H9 (cell line): ENCODE measurements around the gene ASTN1. TPM values are rescaled to one million over a fixed set of nuclear protein-coding genes. Genes with fewer than 3 reads are reported as not detected.

Experiments
- DNase-seq: peaks from one replicate; pipeline ENCODE4 v3.0.0-alpha.2; 2017
- H2AFZ ChIP-seq: one replicate; pipeline ENCODE4 v1.6.1; 2013; ENCODE audit warnings: mild to moderate bottlenecking, low read length, control low read depth, moderate library complexity
- H2AK5ac ChIP-seq: 2 replicates; pipeline ENCODE4 v1.6.1; 2013; ENCODE audit warnings: low read length, control low read depth, mixed read lengths; ENCODE audit not compliant: insufficient read length
- H2BK120ac ChIP-seq: one replicate; pipeline ENCODE4 v1.6.1; 2013; ENCODE audit warnings: low read depth, mild to moderate bottlenecking, low read length, control low read depth, inconsistent platforms; ENCODE audit not compliant: poor library complexity, severe bottlenecking
- H2BK12ac ChIP-seq: 2 replicates; pipeline ENCODE4 v1.6.1; 2013; ENCODE audit warnings: low read length, control low read depth, mixed read lengths, low read depth; ENCODE audit not compliant: insufficient read length
- H2BK15ac ChIP-seq: 2 replicates; pipeline ENCODE4 v1.6.1; 2013; ENCODE audit warnings: low read depth, low read length, control low read depth
- H2BK20ac ChIP-seq: one replicate; pipeline ENCODE4 v1.6.1; 2013; ENCODE audit warnings: low read depth, mild to moderate bottlenecking, low read length, control low read depth, inconsistent platforms; ENCODE audit not compliant: poor library complexity, severe bottlenecking
- H2BK5ac ChIP-seq: 2 replicates; pipeline ENCODE4 v1.6.1; 2013; ENCODE audit warnings: low read length, control low read depth, mixed read lengths; ENCODE audit not compliant: insufficient read length
- H3K14ac ChIP-seq: 2 replicates; pipeline ENCODE4 v1.6.1; 2013; ENCODE audit warnings: low read length, control low read depth; ENCODE audit not compliant: insufficient read depth
- H3K18ac ChIP-seq: 2 replicates; pipeline ENCODE4 v1.6.1; 2013; ENCODE audit warnings: low read depth, mild to moderate bottlenecking, mixed read lengths, low read length, control low read depth; ENCODE audit not compliant: insufficient read length
- H3K23ac ChIP-seq: 2 replicates; pipeline ENCODE4 v1.6.1; 2013; ENCODE audit warnings: low read length, control low read depth, mixed read lengths, low read depth; ENCODE audit not compliant: insufficient read length
- H3K23me2 ChIP-seq: 2 replicates; pipeline ENCODE4 v1.6.1; 2013; ENCODE audit warnings: low read depth, mild to moderate bottlenecking, mixed read lengths, low read length, control low read depth; ENCODE audit not compliant: insufficient read length, poor library complexity, severe bottlenecking
- H3K27ac ChIP-seq: 2 replicates; pipeline ENCODE4 v1.5.1; 2013; ENCODE audit warnings: low read length, control low read depth, mixed read lengths, low read depth; ENCODE audit not compliant: insufficient read length
- H3K27me3 ChIP-seq: 2 replicates; pipeline ENCODE4 v1.6.1; 2013; ENCODE audit warnings: low read length, control low read depth, inconsistent platforms; ENCODE audit not compliant: insufficient read depth
- H3K4ac ChIP-seq: 2 replicates; pipeline ENCODE4 v1.6.1; 2013; ENCODE audit warnings: low read depth, mild to moderate bottlenecking, control low read depth, inconsistent platforms, low read length, moderate library complexity
- H3K4me1 ChIP-seq: 2 replicates; pipeline ENCODE4 v1.6.1; 2013; ENCODE audit warnings: low read length, control low read depth, inconsistent platforms; ENCODE audit not compliant: insufficient read depth
- H3K4me2 ChIP-seq: 2 replicates; pipeline ENCODE4 v1.6.1; 2013; ENCODE audit warnings: low read length, control low read depth, mixed read lengths; ENCODE audit not compliant: insufficient read length, insufficient read depth
- H3K56ac ChIP-seq: 2 replicates; pipeline ENCODE4 v1.6.1; 2013; ENCODE audit warnings: low read depth, mild to moderate bottlenecking, mixed read lengths, low read length, control low read depth; ENCODE audit not compliant: insufficient read length
- H3K79me1 ChIP-seq: 2 replicates; pipeline ENCODE4 v1.6.1; 2013; ENCODE audit warnings: low read depth, mild to moderate bottlenecking, moderate library complexity, low read length, control low read depth, inconsistent platforms; ENCODE audit not compliant: insufficient read depth, poor library complexity, severe bottlenecking
- H3K79me2 ChIP-seq: 2 replicates; pipeline ENCODE4 v1.6.1; 2013; ENCODE audit warnings: low read length, control low read depth, inconsistent platforms; ENCODE audit not compliant: insufficient read depth
- H3K9ac ChIP-seq: 2 replicates; pipeline ENCODE4 v1.6.1; 2013; ENCODE audit warnings: low read length, control low read depth, mixed read lengths; ENCODE audit not compliant: insufficient read length; ENCODE audit errors: extremely low read depth
- H3K9me3 ChIP-seq: one replicate; pipeline ENCODE4 v1.6.1; 2013; ENCODE audit warnings: low read depth, low read length, inconsistent platforms; ENCODE audit not compliant: control insufficient read depth
- H3T11ph ChIP-seq: one replicate; pipeline ENCODE4 v1.6.1; 2013; ENCODE audit warnings: mild to moderate bottlenecking, low read length, control low read depth, inconsistent platforms
- H4K20me1 ChIP-seq: one replicate; pipeline ENCODE4 v1.6.1; 2013; ENCODE audit not compliant: control insufficient read depth, insufficient read length, insufficient read depth
- H4K5ac ChIP-seq: 2 replicates; pipeline ENCODE4 v1.6.1; 2013; ENCODE audit warnings: low read depth, mild to moderate bottlenecking, mixed read lengths, low read length, control low read depth; ENCODE audit not compliant: insufficient read length
- H4K8ac ChIP-seq: replicated peaks from 2 replicates; pipeline ENCODE4 v1.6.1; 2013; ENCODE audit warnings: low read length, control low read depth, mixed read lengths, low read depth; ENCODE audit not compliant: insufficient read length
- H4K91ac ChIP-seq: 2 replicates; pipeline ENCODE4 v1.6.1; 2013; ENCODE audit warnings: low read depth, mild to moderate bottlenecking, moderate library complexity, mixed read lengths, low read length, control low read depth; ENCODE audit not compliant: insufficient read length
- H3K27ac Mint-ChIP-seq, 3 experiments: 2 replicates in 2 of 3; 3 replicates in 1 of 3; pipeline ENCODE4 v1.8.0; 2020 to 2021; ENCODE audit warnings: mixed read lengths in 3 of 3, mild to moderate bottlenecking in 1 of 3, moderate library complexity in 1 of 3
- H3K27me3 Mint-ChIP-seq: 2 replicates; pipeline ENCODE4 v1.8.0; 2021; ENCODE audit warnings: low read depth, mild to moderate bottlenecking, moderate library complexity, mixed read lengths
- H3K36me3 Mint-ChIP-seq, 3 experiments: 2 replicates in 2 of 3; 3 replicates in 1 of 3; pipeline ENCODE4 v1.8.0; 2020 to 2021; ENCODE audit warnings: low read depth in 3 of 3, mixed read lengths in 3 of 3; ENCODE audit not compliant: insufficient read depth in 1 of 3
- H3K4me1 Mint-ChIP-seq, 2 experiments: 2 replicates each; pipeline ENCODE4 v1.8.0; 2020; ENCODE audit warnings: mixed read lengths in 2 of 2
- H3K4me3 Mint-ChIP-seq, 2 experiments: 2 replicates in 1 of 2; 3 replicates in 1 of 2; pipeline ENCODE4 v1.8.0; 2020 to 2021; ENCODE audit warnings: mild to moderate bottlenecking in 2 of 2, mixed read lengths in 2 of 2, moderate library complexity in 1 of 2
- H3K9me3 Mint-ChIP-seq, 2 experiments: 2 replicates in 1 of 2; 3 replicates in 1 of 2; pipeline ENCODE4 v1.8.0; 2020; ENCODE audit warnings: mild to moderate bottlenecking in 2 of 2, mixed read lengths in 2 of 2, moderate library complexity in 1 of 2
- whole genome bisulfite sequencing: extraction: QIAGEN DNeasy Blood & Tissue Kit; methylation state at CpG from one replicate; pipeline ENCODE4 v1.1.7; 2013; ENCODE audit warnings: missing lambda C conversion rate, low lambda C conversion rate, mixed read lengths; ENCODE audit not compliant: insufficient read length; ENCODE audit errors: extremely low coverage; 5-methylcytosine and 5-hydroxymethylcytosine counted together
- total RNA-seq: library from RNA; stranded (reverse); gene quantifications from 2 replicates; pipeline ENCODE4 v1.2.1, GENCODE V29; 2021
- TF ChIP-seq, protein P1 (sequence below): fragments of 200-600 bp; sonication (generic); conservative IDR thresholded peaks from 3 replicates; pipeline ENCODE4 v1.8.0; 2021; ENCODE audit warnings: antibody characterized with exemption, mild to moderate bottlenecking

The ASTN1 gene
- total RNA-seq, 1 experiment from 2014 or later, result 0.98 TPM

GRCh38 chr1:177080564-177080963 is 83.9 kb downstream of the ASTN1 start:
- H3K27ac ChIP-seq, result no peak overlapping the region
- TF ChIP-seq, protein P1, sequence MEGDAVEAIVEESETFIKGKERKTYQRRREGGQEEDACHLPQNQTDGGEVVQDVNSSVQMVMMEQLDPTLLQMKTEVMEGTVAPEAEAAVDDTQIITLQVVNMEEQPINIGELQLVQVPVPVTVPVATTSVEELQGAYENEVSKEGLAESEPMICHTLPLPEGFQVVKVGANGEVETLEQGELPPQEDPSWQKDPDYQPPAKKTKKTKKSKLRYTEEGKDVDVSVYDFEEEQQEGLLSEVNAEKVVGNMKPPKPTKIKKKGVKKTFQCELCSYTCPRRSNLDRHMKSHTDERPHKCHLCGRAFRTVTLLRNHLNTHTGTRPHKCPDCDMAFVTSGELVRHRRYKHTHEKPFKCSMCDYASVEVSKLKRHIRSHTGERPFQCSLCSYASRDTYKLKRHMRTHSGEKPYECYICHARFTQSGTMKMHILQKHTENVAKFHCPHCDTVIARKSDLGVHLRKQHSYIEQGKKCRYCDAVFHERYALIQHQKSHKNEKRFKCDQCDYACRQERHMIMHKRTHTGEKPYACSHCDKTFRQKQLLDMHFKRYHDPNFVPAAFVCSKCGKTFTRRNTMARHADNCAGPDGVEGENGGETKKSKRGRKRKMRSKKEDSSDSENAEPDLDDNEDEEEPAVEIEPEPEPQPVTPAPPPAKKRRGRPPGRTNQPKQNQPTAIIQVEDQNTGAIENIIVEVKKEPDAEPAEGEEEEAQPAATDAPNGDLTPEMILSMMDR, result no peak
- no peak overlapping the region for H3K4me3 Mint-ChIP-seq
- no peaks in the 10 kb centered on the region for H3K9me3 ChIP-seq
- no peak overlapping the region for H2BK120ac ChIP-seq
- no peak overlapping the region for H4K8ac ChIP-seq
- WGBS, result no CpG with 5 or more reads among the region's 4 CpGs
- H3K4me1 ChIP-seq, result no peaks in the 10 kb centered on the region
- H3K23me2 ChIP-seq, result no peaks in the 10 kb centered on the region
- no peak overlapping the region for H4K5ac ChIP-seq
- H4K91ac ChIP-seq, result no peak overlapping the region
- H2BK5ac ChIP-seq, result no peak overlapping the region
- H3K79me1 ChIP-seq, result no peaks in the 10 kb centered on the region
- no peak overlapping the region for H3K18ac ChIP-seq
- H3K79me2 ChIP-seq, result no peaks in the 10 kb centered on the region
- no peaks in the 10 kb centered on the region for H3K4me1 Mint-ChIP-seq
- H3K36me3 Mint-ChIP-seq, result no peaks in the 10 kb centered on the region
- no peak overlapping the region for H3K23ac ChIP-seq
- H3T11ph ChIP-seq, result no peak overlapping the region
- H2AFZ ChIP-seq, result no peak overlapping the region
- H4K20me1 ChIP-seq, result no peaks in the 10 kb centered on the region
- no peak overlapping the region for H2BK15ac ChIP-seq
- H2BK12ac ChIP-seq, result no peak overlapping the region
- H3K4me2 ChIP-seq, result no peak overlapping the region
- no peaks in the 10 kb centered on the region for H3K27me3 ChIP-seq
- no peak overlapping the region for H3K56ac ChIP-seq
- peaks cover 4% of the 10 kb centered on the region for H3K27me3 Mint-ChIP-seq
- no peak overlapping the region for H2BK20ac ChIP-seq
- H3K9me3 Mint-ChIP-seq, result no peaks in the 10 kb centered on the region
- H3K4ac ChIP-seq, result no peak overlapping the region
- no peak overlapping the region for H2AK5ac ChIP-seq
- no peak for DNase-seq
- H3K14ac ChIP-seq, result no peak overlapping the region
- no peak overlapping the region for H3K9ac ChIP-seq
- H3K27ac Mint-ChIP-seq, result no peak overlapping the region
